GM19240 (cell line): ENCODE data around the gene SMTNL2.
A peak's percentile ranks its signal among the peaks of the same experiment; 100 is the strongest.
"Not testable (repeated sequence)": the region's sequence is repeated elsewhere in the genome, so short reads cannot be mapped to it uniquely, and the experiment has no call there.

ENCODE experiments used
- DNase-seq: peaks from one replicate; pipeline ENCODE4 v3.0.0; 2011; ENCODE audit warnings: low spot score; ENCODE audit not compliant: insufficient read length

Gene SMTNL2

GRCh38 chr17:4560421-4560820 is 23.9 kb upstream of the SMTNL2 start, which contains the start of gene GGT6:
TSS of gene GGT6 (minus strand) at chr17:4560577. CDS start at chr17:4560521, 56 bp downstream.
- DNase-seq, result no peak

GRCh38 chr17:4560837-4561256 is 23.5 kb upstream of the SMTNL2 start:
- DNase-seq, result no peak

GRCh38 chr17:4562015-4562969 is 22.0 kb upstream of the SMTNL2 start:
- DNase-seq, result no peak

DNA sequence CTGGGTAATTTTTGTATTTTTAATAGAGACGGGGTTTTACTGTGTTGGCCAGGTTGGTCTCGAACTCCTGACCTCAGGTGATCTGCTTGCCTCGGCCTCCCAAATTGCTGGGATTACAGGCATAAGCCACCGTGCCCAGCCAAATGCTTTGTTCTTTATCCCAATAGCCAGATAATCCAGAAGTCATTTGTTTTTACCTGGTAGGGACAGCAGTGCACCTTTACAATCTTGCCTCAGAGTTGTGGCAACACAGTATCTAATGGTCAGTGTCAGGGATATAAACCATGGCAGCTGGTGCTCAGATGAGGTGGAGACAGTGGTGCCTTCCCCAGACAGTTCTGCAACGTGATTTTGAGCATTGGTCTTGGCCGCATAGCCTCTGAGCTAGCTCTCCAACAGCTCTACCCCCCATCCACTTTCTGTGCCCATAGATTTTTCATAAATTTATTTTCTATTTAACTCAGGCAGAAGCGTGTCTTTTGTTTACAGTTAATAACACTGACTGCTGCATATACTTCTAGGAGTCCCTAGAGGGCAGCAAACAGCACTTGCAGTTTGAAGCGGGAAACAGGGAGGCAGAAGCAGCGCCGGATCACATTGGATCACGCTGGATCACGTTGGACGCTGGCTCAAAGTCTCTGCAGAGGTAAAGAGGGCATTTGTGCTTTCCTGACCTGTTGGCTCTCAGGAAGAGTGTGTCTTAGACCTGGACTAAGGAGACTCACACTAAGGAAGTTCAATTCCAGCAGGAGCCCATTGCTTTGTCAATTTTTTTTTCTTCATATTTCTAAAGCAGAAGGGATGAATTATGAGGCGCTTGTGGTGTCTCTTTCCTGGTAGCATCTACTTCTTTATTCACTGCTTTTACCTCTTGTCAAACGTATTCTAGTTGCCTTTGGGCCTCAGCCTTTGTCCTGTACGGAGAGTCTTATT is 18.9 kb upstream of the SMTNL2 start:
- peak; percentile 61 for DNase-seq

GRCh38 chr17:4566785-4567184 is 17.5 kb upstream of the SMTNL2 start:
- peak; percentile 63 for DNase-seq

DNA sequence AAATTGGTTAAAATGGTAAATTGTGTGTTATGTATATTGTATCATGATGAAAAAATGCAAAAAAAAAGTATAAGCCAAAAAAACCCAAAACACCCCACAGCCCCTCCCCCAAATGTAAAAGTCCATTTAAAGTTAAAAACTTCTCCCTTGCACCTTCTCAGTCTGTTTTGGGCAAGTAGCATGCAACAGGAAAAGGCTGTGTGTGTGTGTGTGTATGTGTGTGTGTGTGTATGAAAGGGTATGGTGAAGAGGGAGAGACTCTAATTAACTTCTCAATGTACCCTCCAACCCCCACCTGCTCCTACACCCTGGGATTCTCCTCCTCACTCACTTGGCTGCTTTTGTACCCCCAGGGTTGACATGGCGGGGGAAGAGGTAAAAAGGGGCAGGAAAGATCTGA is 14.7 kb upstream of the SMTNL2 start:
- no peak for DNase-seq

- DNase-seq, result no peak
These were observed 12.2 kb upstream of the SMTNL2 start for GRCh38 chr17:4572131-4572530.

GRCh38 chr17:4573115-4573514 is 11.2 kb upstream of the SMTNL2 start:
- no peak for DNase-seq

GRCh38 chr17:4573669-4574068 is 10.7 kb upstream of the SMTNL2 start:
- DNase-seq, result no peak

DNA sequence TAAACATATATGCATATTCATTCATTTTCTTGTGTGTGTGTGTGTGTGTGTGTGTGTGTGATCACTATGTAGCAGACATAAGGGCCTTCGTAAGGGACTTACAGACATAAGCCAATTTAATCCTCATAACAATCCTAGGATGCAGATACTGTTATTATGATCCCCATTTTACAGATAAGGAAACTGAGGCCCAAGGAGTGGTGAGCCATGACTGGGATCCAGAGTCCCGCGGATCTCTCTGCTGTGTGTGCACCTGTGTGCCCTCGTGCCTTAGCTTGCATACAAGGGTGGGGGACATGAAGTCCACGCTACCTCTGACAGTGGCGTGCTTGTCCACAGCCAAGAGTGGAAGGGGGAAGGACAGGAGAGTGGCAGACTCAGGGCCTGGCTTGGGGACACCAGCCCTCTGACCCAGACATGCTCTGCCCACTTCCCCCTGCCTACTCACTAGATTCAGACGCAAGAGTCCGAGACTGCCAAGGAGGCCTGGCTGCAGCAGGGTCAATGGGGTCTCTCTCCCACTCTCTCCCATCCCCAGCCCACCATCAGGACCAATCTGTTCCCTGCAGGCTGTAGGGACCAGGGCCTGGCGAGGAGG is 9.8 kb upstream of the SMTNL2 start:
- DNase-seq, result no peak

- DNase-seq, result no peak
These were observed 8.2 kb upstream of the SMTNL2 start for GRCh38 chr17:4576161-4576558.

- no peak for DNase-seq
These were observed 7.5 kb upstream of the SMTNL2 start for GRCh38 chr17:4576729-4577322.

- no peak for DNase-seq
These were observed 6.8 kb upstream of the SMTNL2 start for GRCh38 chr17:4577386-4577993.

GRCh38 chr17:4578349-4578748 is 6.0 kb upstream of the SMTNL2 start:
- not testable (repeated sequence) for DNase-seq

- DNase-seq, result no peak
These were observed 4.7 kb upstream of the SMTNL2 start for GRCh38 chr17:4579678-4580077.

GRCh38 chr17:4580291-4580690 is 4.0 kb upstream of the SMTNL2 start:
- no peak for DNase-seq

DNA sequence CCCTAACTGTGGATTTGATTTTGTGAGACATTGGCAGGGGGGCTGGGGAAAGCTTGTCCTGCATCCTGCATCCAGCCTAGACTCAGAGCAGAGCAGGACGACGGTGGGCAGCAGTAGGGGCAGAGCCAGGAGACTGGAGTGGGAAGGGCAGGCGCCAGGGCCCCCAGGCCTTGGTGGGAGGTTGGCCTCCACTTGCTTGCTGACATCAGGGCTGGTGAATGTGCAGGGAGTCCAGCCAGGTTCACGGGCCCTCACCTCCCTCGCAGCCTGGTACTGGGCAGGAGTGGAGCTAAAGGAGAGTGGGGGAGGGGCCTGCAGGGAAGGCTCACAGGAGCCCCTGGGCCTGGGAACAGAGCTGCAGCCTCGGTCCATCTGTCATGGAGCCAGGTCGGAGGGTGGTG is 2.2 kb upstream of the SMTNL2 start:
- no peak for DNase-seq

- DNase-seq, result no peak
These were observed 1.6 kb upstream of the SMTNL2 start for GRCh38 chr17:4582691-4583090.

- DNase-seq, result no peak
These were observed 1.1 kb upstream of the SMTNL2 start for GRCh38 chr17:4583206-4583605.

DNA sequence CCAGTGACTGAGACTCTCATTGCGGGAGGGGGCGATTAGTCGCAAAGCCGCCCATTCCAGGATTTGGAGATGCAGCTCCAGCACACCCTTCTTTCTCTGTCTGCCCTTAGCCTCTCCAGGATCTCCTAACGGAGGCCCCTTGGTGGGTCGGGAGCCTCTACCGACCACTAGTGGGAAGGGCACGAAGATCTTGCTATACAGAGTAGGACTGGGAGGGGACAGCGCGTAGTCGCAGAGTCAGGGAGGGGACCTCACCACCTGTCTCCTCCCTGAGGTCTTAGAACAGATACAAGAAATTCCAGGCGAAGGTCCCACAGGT is 588 bp upstream of the SMTNL2 start:
- DNase-seq, result no peak
